Stromal cell of bone marrow (primary cell): Measurements from ENCODE around the gene C1orf174.

ENCODE experiments used
- DNase-seq: peaks from one replicate; pipeline ENCODE4 v3.0.0-alpha.2; 2012; ENCODE audit warnings: low read depth

The C1orf174 gene

DNA sequence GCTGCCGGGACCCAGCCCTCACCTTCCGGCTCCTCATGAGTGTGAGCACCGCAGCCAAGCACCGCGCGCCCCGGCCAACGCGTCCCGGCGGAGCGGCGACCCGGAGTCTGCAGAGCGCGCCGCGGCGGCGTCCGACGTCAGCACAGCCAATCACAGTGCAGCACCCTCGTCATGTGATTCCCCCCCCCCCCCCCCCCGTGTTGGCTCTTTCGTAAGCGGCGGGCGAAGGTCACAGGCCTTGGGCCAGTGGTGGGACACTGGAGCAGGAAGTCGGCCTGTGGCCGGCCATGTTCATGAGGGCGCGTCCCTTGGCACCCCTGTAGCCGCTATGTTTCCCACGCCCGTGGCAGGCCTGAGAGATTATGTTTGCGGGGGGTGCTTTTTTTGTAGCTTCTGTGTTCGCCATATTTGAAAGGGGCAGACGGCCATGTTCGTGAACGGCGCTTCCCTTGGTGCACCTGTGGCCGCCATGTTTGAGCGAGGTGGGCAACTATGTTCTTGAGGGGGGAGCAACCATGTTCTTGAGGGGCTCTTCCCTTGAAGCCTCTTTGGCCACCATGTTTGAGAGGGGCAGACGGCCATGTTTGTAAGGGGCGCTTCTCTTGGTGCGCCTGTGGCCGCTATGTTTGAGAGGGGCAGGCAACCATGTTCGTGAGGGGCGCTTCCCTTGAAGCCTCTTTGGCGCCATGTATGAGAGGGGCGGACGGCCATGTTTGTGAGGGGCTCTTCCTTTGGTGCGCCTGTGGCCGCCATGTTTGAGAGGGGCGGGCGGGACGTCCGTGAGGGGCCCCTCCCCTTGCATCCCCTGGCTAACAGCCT is at the start of gene C1orf174:
Gene C1orf174 (minus strand): TSS at position 123 of the 819 bp plus-strand sequence. CDS start 86 bp downstream, at position 37.
- peak; percentile 95 for DNase-seq

DNA sequence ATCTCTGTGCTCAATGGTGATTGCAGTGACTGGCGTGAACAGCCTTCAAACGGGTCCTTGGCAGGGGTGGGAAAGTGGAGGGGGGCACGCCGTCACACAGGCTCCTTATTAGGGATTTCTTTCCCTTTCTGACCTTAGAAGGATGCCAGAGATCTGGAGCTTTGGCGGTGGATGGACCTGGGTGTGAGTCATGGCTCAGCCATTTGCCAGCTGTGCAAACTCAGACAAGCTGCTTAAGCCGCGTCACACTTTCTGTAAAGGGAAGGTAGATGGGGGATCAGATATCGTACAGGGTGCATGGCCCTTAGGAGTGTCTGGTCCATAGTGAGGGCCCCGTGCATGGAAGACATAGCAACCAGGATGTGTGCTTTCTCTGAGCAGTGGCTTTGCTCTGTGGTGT is 48.3 kb upstream of the C1orf174 start:
- DNase-seq, result no peak

DNA sequence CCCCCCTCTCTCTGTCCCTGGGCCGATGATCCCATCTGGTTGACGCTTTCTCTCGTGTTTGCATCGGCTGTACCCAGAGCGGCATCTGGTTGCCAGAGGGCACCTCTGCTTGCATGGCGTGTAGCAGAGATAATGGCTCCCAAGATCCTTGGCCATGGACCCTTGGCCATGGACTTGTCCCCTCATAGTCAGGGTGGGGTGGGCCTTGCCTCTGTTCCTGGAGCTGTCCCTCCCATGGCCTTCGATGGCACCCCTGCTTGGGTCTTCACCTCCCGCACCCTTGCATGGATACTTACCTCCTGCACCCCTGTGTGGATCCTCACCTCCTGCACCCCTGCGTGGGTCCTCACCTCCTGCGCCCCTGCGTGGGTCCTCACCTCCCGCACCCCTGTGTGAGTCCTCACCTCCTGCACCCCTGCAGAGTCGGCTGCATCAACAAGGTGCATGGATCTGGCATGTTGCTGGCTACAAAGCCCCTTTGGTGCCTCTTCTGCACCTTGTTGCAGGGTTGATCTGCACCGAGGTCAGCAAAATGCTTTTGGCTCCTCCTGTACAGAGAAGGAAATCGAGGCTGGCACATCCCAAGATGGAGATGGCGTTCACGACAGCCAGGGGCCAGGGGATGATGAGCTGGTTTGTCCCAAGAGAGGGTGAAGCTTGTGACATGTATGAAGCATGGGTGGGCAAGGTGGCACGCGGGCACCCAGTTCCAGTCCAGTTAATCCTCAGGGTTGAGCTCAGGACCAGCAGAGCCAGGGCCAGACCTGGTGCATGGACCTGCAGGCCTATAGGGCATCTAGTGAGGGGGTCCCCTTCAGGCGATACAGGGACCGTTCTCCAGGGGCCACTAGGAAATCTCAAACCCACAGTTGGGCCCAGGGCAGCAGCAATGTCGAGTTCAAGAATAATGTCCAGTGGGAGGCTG is 46.1 kb upstream of the C1orf174 start:
- DNase-seq, result no peak

DNA sequence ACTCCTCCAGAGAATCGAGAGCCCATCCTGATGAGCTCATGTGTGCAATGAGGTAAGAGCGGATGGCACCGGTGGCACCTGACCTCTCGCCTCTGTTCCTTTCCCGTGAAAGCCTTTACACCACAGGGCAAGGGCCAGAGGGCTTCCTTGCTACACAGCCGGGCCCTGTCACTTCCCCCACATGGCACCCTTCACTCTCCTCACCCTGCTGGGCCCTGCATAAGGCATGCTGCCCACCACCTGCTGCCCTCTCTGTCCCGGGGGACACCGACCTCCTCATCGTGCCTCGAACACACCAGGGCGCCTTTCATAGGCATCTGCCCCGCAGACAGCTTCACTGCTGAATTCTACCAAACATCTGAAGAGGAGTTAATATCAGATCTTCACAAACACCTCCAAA is 45.1 kb upstream of the C1orf174 start:
- no peak for DNase-seq

DNA sequence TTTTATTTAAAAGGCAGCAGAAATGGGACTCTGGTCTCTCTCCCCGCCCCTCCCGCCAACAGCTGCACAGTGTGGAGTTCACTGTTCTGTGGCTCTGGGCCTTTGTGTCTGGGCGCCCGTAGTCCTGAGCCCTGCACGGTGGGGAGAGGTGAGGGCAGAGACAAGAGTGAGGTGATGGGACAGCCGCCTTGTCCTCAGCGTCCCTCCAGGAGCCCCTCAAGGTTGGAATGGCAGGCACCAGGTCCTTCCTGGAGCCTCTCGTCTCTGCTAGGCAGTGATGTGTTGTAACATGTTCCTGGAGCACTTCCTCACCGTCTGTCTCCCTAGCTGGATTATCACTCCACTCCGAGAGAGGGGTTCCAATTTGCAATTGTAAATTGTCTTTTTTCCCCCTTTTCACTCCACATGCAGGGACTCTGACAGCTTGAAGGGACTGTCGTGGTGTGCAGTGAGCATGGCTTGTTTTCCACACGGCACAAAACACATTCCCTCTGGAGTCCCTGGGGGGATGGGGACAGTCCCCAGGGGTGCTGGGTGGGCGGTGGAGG is 44.6 kb upstream of the C1orf174 start:
- no peak for DNase-seq

DNA sequence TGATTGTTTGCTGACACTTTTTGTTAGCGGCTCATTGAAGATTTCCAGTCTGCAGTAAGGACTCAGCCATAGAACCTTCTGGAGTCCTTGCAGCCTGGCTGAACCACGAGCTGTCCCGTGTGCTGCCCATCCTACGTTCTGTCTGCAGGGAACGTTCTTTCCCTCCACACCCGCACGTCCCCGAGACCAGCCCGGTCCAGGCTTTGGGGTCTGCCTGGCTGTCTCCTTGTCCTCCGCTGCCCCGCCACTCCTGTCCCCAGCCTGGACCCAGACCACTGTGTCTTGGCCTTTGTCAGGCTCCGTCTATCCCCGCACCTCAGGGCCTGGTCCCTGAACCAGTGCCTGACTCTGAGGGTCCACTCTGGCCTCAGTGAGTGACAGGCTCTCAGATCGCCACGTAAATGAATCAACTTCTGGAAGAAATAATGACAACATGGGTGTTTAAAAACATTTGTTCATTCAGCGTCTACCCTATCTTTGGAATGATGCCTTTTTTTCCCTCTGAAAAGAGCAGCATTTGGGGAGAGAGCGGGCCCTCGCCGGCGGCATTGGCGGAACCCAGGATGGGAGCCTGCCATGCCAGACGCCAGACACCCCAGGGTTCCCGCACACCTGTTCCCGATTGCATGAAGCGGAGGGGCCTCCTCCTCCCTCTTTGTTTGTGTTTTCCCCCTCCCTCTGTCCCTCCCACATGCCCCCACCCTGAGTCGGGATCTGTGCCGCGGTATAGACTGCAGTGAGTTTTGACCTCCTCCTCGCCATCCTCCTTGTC is 43.9 kb upstream of the C1orf174 start:
- no peak for DNase-seq

DNA sequence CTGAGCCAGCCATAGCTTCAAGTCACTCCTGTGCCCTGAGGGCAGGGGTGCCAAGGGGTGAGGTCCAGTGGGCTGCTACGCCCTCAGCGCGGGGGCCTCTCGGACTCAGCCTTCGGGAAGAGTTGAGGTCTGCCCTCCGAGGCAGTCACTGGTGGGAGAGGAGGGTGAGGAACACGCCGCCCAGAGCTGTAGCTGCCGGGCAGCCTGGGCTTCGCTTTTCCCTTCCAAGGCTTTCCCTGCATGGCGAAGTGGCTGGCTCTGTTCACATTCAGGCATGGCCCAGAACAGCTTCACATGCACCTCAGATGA is 43.0 kb upstream of the C1orf174 start:
- DNase-seq, result no peak

DNA sequence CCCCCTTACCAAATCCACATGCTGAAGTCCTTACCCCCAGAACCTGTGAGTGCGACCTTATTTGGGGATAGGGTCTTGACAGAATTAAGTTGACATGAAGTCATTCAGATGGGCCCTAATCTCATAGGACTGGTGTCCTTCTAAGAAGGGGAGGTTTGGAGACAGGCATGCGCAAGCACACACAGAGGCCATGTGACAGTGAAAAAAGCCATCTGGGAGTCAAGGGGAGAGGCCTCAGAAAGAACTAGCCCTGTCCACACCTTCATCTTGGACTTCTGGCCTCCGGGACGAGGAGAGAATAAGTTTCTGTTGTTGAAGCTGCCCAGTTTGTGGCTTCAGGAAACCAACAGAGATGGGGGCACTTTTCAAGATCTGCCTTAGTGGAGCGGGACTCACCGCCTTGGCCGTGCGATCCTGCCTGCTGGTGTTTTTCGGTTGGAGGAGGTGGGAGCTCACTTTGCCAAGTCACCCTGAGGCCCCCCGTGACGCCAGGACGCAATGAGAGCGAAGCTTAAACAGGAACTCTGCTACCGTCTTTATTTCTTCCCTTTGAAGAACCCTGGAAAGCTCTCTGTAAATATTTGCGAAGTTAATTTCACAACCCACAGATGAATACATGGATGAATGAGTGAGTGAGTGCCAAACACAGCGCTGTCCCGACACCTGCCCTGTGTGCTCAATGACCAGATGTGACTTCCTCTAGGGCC is 42.5 kb upstream of the C1orf174 start:
- no peak for DNase-seq

DNA sequence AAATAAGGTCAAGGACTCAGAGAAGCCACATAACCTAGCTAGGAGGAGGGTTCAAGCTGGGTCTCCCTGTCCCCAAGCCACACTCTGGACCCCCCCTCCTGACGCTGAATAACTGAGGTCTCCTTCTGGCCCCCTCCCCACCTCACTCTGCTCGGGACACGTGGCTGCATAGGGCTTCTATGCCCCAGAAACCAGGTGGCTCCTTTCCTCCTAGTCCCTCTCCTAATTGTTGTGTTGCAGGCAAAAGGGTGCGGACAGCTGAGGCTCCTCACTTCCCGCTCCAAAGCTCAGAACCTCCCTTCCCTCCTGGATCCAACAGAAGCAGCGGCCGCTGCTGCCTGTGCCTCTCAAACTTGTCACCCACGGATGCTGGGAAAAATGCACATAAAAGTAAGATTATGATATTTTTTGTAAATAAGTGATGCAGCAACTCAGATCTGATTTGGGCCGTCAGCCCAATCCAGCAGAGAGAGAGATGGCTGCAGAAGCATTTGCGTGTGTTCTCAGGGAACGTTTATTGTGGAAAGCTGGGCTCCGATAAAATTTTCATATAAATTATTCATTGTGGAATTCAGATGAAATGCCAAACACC is 40.8 kb upstream of the C1orf174 start:
- no peak for DNase-seq

DNA sequence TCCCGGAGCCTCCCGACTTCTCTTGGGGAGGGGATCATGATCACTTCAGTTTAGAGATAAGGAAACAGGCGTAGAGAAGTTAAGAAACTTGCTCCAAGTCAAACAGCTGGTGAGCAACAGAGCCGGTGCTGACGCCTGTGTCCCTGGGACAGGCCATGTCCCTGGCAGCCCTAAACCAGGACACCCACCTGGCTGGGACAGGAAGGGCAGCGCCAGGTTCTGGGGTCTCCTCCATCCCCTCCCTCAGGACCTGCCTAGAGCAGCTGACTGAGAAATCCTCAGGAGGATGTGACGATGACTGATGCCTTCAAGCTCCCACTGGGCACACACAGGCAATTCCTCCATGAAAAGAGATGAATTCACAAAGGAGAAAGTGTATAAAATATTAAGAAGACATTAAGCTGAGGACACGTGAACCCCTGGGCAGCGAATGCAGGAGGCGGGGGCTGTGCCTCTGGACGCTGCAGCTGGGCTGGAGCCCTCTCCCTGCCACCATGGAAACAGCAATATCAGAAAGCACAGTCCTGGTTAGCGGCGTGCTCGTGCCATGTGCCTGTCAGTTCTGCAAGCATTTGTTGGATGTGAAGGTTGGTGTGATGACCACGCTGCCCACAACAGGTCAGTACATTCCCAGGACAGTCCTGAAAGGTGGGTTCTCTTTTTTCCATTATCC is 40.1 kb upstream of the C1orf174 start:
- DNase-seq, result no peak

DNA sequence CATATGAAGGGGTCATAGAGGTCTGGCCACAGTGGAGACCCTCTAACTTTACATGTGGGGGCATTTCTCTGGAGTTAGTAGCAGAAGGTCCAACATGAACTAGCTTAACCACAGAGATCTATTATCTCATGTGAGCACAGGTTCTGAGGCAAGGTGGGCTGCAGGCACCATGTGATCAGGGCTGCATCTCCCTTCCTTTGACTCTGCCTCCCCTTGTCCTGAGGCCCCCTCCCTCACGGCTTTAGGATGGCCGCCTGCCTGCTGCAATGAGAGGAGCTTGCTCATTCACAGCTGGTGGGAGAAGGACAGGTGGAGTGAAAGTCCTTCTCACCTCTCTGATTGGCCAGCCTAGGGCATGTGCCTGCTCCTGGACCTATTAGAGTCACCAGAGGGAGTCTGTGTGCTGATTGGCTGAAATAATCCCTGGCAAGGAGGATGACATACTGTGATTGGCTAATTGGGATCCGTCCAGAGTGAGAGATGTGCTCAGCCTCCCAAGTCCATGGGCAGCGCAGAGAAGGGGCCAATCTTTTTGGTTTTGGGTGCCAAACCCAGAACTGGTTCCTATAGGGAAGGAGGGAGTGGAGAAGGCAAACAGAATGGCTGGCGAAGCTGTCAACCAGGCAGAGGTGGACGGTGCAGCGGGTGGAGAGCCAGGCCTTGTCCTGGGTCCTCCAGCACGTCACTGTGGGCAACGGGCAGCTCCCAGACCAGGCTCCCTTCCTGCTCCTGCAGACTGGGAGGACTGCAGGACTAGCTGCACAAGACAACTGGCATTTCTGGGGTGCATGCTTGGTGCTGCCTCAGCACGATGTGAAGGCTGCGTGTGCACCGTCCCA is 39.4 kb upstream of the C1orf174 start:
- no peak for DNase-seq

DNA sequence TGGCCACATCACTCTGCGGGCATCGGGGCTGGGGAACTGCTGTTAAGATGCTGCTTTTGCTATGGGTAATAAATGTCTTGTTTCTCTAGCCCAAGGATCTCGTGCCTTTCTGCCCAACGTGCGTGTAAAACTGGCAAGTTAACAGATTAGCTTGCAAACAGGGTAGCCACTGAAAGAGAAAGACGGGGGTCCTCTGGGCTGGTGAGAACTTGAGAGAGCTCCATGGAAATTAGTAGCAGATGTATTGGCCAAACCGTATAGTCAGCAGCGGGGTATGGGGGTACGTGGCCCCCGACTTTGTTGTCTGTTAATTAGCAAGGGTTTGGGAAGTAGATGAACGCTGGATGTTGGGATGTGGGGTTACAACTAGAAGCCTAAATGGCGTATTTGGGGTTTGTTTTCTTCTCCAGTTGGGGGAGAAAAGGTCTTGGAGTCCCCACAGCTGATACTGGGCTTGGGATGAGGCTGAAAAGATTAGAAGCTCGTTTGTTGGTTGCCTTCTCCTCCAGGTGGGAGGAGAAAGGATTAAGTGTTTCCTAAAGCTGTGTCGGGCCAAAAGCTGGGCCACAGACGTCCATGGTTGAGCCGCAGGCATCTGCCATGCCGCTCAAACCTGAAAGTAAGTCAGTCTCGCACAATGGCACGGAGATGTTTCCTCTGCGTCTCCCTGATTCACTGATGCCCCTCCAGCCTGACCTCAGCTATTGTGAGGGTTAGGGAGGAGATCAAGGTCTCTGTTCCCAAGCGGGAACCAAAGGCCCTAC is 32.3 kb upstream of the C1orf174 start:
- no peak for DNase-seq

DNA sequence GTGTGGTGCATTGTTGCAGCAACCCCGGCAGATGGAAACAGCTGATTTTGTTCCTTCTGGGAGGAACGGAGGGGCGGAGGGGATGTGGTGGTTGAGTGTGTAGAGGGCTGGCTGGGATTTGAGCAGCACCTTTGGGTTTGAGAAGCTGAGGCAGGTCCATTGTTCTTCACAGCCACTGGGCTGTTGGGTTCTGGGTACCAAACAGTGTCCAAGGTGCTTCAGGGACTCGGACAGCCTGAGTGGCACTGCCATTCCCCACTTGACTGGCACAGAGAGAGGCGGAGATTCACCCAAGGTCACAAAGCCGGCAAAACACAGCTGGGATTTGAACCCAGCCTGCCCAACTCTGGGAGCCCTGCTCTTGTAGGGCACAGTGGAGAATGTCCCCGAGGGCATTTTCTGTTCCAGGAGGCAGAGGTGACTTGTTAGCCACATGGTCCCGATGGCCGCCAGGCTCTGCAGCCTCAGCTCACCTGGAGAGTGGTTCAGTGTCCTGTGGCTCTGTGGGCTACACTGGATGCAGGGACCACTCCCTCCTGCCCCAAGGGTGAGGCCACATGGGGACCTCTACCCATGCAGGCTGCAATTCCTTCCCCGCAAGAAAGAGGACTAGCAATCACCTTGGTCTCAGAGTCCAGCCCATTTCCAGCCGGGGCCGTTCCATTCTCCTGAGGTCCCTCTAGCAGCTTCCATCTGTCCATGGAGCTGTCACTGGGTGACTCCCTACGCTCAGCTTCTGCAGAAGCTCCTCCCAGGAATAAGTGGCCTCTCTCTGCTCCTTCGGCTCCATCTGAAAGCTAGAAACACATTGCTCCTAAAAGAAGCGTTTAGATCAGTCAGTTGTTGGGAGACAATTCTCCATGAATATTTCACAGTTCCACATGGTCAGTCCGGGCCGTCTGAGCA is 31.2 kb upstream of the C1orf174 start:
- DNase-seq, result no peak

DNA sequence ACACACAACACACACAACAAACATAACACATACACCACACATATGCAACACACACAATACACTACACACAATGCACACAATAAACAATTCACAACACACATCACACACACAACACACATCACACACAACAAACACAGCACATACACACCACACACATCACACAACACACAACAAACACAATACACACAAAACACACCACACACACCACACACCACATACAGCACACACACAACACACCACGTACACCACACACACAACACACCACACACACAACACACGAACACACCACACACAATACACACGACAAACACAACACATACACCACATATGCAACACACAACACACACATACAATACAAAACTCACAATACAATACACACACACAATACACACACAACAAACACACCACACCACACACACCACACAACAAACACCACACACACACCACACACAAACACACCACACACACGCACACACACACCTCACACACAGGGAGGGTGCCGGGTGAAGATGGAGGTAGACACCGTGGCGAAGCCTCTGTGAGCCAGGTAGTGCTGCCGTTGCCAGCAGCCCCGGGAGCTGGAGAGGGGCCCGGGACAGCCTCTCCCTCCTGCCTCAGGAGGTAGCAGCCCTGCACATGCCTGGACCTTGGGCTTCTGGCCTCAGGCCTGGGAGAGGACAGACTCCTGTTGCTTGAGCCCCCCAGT is 30.4 kb upstream of the C1orf174 start:
- DNase-seq, result no peak

DNA sequence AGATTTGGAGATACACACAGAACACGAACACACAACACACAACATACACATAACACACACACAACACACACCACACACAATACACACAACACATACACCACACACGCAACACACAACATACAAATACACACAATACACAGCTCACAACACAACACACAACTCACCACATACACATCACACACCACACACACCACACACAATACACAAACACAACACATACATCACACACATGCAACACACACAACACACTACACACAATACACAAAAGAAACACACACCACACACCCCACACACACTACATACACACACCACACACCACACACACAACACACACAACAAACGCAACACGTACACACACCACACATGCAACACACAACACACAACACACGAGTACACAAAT is 29.1 kb upstream of the C1orf174 start:
- no peak for DNase-seq

DNA sequence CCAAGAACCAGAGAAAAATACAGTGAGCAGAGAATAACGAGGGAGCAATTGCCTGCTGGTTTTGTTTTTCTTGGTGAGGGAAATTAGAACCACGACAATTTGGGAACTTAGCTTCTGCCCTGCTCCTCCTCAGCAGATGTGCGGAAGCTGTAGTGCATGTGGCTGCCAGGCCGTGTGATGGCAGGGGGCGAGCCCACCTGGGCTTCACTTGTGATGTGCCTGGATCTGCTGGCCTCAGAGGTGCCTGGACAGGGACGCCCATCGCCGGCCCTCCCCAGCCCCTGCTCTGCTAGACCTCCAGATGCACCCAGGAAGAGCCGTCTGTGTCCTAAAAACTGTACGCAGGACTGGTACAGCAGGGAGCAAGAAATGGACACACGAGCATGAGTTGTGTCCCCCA is 28.5 kb upstream of the C1orf174 start:
- DNase-seq, result no peak

DNA sequence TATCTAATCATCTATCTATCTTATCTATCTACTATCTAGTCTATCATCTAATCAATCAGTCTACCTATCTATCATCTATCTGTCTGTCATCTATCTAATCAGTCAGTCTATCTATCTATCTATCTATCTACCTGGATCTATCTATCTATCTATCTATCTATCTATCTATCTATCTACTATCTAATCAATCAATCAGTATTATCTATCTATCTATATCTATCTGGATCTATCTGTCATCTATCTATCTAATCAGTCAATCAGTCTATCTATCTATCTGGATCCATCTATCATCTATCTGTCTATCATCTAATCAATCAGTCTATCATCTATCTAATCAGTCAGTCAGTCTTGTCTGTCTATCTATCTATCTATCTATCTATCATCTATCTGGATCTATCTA is 26.9 kb upstream of the C1orf174 start:
- DNase-seq, result no peak
